NT2/D1 (cell line): ENCODE data around the gene AVP.

Experiments
- SUZ12 ChIP-seq: IDR thresholded peaks from 2 replicates; pipeline ENCODE4 v1.6.1; 2011; ENCODE audit not compliant: insufficient read length, insufficient read depth; ENCODE audit errors: extremely low read depth
- YY1 ChIP-seq: IDR thresholded peaks from 2 replicates; pipeline ENCODE4 v1.6.1; 2011; ENCODE audit not compliant: insufficient read length, insufficient read depth
- ZNF274 ChIP-seq: IDR thresholded peaks from 2 replicates; pipeline ENCODE4 v1.6.1; 2011; ENCODE audit warnings: mild to moderate bottlenecking, low read depth, low read length

- TF ChIP-seq SUZ12 (no peak), ZNF274 (no peak), YY1 (no peak)
These were observed 34.5 kb upstream of the AVP start for GRCh38 chr20:3119044-3119443.
